Suppressor macrophage treated with lipopolysaccharide for 4 hours (primary cell): Measurements from ENCODE around the gene ARID1A.
"Not testable (repeated sequence)": the region's sequence is repeated elsewhere in the genome, so short reads cannot be mapped to it uniquely, and the experiment has no call there.

Source experiments
- DNase-seq: peaks from one replicate; pipeline ENCODE4 v3.0.0-alpha.2; 2020

Gene ARID1A

DNA sequence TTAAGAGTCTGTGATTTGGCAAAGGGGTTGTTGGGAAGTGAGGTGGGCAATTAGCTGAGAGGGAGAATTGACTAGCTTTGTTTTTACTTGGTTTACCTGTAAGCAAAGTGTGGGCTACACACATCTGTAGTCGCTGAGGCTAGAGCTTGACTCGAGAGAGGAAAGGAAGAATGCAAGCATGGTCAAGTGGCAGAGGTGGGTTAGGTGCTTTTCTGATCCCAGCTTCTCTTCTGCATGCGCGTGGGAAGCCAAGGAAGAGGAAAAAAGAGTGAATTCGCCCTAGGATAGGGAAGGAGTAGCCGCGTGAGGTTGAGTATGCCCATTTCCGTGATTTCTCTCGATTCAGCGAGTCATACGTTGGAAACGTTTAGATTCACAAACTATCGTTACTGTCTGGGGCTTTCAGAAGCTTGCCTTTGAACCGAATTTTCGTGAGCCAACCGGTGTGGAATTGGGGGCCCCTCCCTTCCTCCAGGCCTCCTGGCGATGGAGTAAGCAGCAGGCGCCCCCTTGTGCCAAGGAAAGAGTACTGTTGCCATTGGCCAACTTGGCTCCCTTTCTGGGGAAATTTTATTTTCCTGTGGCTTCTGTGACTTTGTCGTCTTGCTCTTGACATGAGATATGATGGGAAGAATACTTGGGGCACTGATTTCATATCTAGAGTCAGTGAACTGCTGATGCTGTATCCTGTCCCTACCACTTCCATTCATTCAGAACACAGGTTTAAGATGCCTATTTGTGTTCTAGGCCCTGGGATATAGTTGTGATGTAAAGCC lies 93.2 kb downstream of the ARID1A start:
- DNase-seq: peak; percentile 90

DNA sequence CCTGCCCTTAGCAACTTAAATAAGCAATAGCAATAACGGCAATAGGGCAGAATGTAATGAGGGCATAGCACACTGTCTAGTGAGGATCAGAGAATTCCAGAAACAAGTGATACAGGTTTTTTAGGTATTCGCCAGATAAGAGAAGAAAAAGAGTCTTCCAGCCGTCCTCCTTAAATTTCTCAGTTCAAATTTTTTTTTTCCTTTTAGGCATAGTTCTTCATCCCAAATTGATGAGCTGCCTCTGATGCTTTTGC lies 93.7 kb downstream of the ARID1A start:
- DNase-seq: no peak

- DNase-seq: no peak
These were observed 94.1 kb downstream of the ARID1A start for GRCh38 chr1:26789931-26790330.

DNA sequence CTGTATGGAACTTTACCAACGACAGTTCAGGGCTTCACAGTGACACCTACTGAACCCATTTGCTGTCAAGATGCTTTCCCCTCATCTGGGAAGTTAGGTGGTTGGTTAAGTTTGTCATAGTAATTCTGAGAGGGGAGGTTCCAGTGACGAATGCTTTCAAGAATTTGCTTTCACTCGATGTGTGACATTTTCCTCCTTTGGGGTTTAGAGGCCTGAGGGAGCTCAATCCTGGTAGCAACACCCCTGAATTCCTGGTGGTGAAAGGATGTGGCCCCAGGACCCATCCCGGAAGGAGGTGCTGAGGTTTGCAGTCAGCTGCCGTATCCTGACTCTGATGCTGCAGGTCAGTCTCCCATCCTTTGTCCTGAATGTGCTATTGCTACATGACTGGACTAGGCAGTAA lies 94.7 kb downstream of the ARID1A start:
- DNase-seq: no peak

DNA sequence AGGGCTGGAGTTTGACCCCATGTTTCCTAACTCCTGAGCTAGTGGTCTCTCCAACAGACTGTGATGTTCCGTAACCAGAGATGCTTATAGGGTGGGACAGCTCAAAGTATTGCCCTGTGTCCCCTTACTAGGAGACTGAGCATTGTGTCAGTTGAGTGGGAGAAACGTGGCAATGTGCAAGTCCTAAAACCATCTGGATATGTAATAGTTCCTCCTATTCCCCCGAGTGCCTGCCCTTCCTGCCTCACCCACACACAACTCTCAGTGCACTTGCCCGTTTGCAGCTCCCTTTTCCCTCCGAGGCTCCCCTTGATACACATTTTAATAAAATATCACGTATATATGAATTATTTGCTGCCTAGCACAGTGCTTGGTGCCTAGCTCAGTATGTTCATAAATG lies 95.3 kb downstream of the ARID1A start:
- DNase-seq: peak; percentile 28

GRCh38 chr1:26791626-26792025 lies 95.8 kb downstream of the ARID1A start:
- no peak for DNase-seq

GRCh38 chr1:26792924-26793323 lies 97.1 kb downstream of the ARID1A start:
- no peak for DNase-seq

DNA sequence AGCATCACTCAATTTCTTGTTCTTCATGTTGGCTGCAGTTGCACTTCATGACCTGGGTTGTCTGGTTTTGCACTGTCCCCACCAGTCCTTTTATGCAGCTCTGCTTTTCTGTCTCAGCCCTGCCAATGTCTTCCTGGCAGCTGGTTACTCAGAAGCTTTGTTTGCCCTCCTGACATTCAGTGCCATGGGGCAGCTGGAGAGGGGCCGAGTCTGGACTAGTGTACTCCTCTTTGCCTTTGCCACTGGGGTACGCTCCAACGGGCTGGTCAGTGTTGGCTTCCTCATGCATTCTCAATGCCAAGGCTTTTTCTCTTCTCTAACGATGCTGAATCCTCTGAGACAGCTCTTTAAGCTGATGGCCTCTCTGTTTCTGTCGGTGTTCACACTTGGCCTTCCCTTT lies 98.6 kb downstream of the ARID1A start:
- DNase-seq: no peak

GRCh38 chr1:26797627-26798026 lies 101.8 kb downstream of the ARID1A start:
- DNase-seq: no peak

GRCh38 chr1:26799479-26800142 lies 103.8 kb downstream of the ARID1A start:
- no peak for DNase-seq

GRCh38 chr1:26803932-26804331 lies 108.1 kb downstream of the ARID1A start:
- not testable (repeated sequence) for DNase-seq

- DNase-seq: peak; percentile 89
These were observed 114.3 kb downstream of the ARID1A start for GRCh38 chr1:26810105-26810504.

DNA sequence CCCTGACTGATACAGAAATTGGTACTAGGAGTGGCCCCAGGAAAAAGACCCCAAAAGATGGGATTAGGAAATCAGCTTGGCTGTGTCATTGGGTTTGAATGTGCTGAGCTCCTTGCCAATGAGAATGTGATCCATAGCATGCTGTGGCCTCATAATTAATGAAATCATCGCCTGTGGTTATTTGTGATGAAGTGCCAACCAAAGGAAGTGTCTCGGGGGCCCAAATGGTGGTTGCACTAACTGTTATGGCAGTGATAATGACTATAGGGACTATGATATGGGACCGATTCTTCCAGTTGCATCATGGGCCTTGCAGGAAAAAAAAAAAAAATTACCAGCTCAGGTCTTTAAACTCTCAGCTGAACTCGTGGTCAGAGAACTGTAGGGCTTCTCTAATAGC lies 115.2 kb downstream of the ARID1A start:
- DNase-seq: no peak

DNA sequence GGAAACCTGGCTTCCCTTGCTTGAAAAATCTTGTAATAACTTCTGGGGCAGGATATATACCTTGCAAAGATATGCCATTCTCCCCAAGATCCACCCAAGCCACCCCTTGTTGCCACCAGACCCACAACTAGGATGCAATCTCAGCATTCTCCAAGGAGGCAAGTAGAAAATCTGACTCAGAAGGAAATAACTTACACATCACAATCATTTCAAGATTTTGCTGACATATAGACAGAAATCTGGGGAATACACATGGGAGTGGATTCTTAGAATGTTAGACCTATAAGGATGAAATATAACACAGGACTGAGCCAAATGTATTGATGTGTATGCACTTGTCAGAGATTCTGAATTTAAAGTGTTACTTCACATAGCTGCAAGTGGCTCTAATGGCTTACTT lies 115.9 kb downstream of the ARID1A start:
- DNase-seq: peak; percentile 19

DNA sequence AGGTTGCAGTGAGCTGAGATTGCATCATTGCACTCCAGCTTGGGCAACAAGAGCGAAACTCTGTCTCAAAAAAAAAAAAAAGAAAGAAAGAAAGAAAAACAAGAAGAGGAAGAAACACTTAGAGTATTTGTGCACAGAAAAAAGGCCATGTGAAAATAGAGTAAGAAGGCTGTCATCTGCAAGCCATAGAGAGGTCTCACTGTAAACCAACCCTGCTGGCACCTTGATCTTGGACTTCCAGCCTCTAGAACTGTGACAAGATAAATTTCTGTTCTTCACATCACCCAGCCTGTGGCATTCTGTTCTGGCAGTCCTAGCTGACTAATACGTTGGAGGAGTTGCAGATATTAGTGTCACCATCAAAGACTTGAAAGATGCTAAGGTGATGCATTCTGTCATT lies 118.6 kb downstream of the ARID1A start:
- DNase-seq: no peak

DNA sequence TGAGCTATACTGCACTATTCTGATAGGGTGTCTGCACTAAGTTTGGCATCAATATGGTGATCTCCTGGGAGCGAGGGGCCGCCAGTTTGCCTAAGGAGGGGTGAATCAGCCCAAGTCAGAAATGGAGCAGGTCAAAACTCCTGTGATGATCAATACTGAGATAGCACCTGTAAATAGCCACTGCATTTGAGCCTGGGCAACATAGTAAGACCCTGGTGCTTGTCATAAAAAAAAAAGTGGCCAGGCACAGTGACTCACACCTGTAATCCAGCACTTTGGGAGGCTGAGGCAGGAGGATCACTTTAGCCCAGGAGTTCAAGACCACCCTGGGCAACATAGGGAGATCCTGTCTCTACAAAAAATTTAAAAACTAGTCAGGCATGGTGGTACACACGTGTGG lies 119.1 kb downstream of the ARID1A start:
- no peak for DNase-seq

DNA sequence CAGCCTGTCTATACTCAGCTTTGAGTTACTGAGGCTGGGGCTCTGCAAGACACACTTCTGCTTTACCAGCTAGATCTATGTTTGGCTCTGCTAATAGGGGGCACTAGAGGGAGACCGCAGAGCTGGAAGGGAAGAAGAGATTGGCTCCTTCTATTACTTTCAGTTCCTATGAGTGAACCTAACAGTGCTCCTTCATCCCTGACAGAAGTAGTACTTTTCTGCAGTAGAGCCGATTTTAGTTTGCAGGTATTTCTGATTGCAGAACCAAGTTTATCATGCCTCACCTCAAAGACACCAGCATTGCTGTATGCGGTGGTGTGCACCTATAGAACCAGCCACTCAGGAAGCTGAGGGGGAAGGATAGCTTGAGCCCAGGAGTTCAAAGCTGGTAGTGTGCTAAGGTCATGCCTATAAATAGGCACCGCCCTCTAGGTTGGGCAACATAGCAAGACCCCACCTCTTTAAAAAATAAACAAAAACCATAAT lies 125.0 kb downstream of the ARID1A start:
- DNase-seq: peak; percentile 80

GRCh38 chr1:26822737-26823395 lies 127.1 kb downstream of the ARID1A start:
- no peak for DNase-seq

GRCh38 chr1:26824731-26825130 lies 128.9 kb downstream of the ARID1A start:
- DNase-seq: no peak

DNA sequence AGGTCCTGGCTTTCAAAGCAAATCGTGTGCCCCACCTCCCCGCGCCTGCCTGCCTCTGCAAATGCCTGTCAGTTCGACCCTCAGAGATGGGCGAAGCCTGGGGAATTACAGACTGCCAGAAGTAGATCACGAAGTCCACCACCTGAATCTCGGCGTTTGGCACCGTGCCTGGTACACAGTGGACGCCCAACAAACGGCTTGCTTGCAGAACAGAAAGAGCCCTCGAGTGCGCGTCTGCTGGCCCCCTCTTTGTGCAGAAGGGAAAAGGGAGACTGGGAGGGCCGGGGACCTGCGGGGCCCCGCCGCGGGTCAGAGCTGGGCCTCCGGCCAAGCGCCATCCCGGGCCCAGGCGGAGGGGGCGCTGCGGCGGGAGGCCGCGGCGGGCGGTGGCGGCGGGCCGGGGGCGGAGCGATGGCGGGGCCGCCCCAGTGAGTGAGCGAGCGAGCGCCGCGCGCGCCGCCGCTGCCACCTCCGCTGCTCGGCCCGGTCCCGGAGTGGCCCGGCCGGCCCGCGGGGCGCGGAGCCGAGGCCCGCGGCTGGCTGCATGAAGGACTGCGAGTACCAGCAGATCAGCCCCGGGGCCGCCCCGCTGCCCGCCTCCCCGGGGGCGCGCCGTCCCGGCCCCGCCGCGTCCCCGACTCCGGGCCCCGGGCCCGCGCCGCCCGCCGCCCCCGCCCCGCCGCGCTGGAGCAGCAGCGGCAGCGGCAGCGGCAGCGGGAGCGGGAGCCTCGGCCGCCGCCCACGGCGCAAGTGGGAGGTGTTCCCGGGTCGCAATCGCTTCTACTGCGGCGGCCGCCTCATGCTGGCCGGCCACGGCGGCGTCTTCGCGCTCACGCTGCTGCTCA lies 130.7 kb downstream of the ARID1A start, which contains the start of gene ZDHHC18:
ZDHHC18 (plus strand) TSS at position 428 of the 845 bp plus-strand sequence; CDS start at position 545, 117 bp downstream.
- DNase-seq: peak; percentile 82

DNA sequence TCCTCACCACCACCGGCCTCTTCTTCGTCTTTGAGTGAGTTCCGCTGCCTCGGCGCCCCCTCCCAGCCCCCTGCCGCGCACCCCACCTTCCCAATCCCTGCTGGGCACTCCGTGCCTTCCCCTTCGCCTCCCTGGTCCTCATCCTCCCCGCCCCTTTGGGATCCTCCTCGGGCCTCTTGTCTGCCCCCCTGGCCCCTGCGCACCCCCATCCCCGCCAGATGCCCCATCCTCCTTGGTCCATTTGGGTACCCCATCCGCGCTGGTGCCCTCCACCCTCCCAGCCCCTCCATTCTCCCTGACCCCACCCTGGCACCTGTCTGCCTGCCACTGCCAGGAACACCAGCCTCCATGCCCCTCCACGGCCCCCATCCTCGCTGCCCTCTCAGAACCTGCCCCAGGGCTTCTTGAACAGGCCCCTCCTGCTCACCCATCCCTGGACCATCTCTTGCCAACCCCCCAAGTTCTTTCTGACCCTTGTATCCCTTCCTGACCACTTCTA lies 131.3 kb downstream of the ARID1A start:
- no peak for DNase-seq

GRCh38 chr1:26827663-26828062 lies 131.8 kb downstream of the ARID1A start:
- no peak for DNase-seq
